GM20431 (cell line): ENCODE data around the gene ST8SIA1.
"Not testable (repeated sequence)": the region's sequence is repeated elsewhere in the genome, so short reads cannot be mapped to it uniquely, and the experiment has no call there.

Experiments
- in situ Hi-C: fragments of 300-500 bp; cut with MseI, MboI; formaldehyde crosslinking; loops from one replicate; pipeline ENCODE4 v1.15.0; 2020; ENCODE audit warnings: low sequenced_read_pairs; ENCODE audit not compliant: unreplicated experiment

ST8SIA1 gene

DNA sequence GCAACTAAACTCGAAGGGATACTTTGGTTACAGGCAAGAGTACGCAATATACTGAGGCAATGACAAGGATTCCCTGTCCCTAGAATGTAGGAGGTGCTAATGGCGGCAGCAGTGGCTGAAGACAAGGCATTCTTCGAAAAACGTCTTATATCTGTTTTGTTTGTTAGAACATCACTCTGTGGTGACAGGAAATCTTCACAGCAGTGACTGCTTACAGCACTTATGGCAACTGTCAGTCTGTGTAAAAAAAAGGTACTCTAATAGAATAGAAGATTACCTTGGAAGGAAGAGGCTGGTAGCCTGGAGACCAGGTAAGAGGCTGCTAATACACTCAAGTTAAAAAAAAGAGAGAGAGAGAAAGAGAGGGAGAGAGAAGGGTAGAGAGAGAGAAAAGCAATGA is 131.7 kb downstream of the ST8SIA1 start:
- in situ Hi-C loops: no loop called here

DNA sequence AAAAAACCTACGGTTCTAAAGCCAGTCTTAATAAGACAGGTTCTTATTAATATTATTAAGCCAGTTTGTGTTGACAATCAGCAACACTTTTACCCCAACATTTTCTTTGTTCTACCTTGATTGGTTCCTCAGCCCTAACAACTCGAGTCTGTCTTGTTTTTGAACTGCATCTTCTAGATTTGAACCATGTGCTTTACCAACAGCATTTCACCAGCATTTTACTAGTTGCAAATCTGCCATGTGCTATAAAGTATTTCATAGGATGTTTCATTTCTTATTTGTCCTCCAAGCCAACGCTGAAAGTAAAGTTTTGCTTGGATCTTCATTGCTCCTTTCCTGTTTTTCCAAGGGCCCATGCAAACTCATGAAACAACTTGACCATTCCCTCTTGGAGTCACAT is 133.4 kb downstream of the ST8SIA1 start:
- in situ Hi-C loops: no loop called here

DNA sequence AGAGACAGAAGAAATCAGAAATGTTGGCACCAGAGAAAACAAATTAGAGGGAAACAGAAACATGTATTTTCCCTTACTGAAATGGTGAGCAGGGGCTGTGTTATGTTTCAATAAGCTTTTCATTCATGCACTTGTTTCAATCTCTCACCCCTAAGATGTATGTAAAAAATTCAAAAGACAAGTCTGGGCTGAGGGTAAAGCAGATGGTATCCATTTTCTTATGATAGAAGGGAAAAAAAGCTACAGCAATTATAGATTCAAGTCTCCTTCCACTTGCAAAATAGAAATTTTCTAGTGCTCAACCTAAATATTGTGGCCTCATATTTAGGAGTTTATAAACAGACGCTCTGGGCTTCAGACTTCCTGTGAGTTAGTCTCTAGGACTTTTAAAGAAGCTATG is 138.3 kb downstream of the ST8SIA1 start:
- in situ Hi-C loops: no loop called here

DNA sequence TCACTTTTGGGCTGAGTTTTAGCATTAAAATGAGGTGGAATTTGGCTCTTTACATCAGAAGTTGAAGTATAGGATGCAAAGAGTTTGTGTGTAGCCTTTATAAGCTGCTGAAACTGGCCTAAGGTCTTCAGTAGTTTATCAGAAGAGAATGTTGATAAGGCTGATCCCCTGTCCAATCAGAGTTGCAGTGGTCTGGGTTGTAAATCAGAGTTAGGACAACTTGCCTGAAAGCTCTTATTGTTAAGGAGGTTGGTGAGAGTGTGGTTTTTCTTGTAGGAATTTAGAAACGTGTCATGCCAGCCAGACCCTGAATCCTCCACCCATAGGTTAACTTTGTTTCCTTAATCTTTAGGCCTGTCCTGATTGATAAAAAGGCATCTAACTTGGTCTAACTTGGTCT is 143.5 kb downstream of the ST8SIA1 start:
- in situ Hi-C loops: no loop called here

DNA sequence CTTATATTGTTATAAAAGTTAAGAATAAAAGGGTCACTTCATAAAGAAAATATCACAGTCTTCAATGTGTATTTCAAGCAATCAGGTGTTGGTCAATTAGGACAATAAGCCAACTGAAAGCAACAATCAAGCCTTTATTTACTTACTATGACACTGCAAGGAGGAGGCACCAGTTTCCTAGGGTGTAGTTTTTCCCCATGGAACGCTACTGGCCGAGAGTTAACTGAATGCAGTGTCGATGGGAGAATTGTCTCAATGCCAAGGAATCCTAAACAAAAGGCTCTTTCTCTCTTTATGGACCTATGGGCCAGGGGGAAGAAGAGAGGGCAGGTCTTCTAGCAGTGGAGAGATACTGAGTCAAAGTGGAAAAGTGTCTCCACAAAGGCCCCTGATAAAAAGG is 146.1 kb downstream of the ST8SIA1 start:
- in situ Hi-C loops: no loop called here

DNA sequence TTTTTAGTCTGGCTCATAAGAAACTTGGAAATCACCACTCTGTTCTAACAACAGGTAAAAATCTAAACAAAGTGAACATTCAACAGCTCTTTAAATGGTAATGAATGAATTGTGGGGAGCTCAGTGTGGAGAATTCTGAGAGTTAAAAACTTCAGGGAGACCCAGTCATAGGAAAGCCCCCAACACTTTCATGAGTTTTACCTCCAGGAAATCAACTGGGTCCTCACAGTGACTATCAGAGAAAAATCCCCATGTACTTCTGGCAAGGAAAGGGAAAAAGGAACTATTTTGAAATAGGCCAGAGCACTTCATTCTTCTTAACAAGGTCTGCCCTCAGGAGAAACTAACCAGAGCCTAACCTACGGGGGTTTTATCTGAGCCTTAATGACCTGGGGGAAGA is 153.8 kb downstream of the ST8SIA1 start:
- in situ Hi-C loops: no loop called here

DNA sequence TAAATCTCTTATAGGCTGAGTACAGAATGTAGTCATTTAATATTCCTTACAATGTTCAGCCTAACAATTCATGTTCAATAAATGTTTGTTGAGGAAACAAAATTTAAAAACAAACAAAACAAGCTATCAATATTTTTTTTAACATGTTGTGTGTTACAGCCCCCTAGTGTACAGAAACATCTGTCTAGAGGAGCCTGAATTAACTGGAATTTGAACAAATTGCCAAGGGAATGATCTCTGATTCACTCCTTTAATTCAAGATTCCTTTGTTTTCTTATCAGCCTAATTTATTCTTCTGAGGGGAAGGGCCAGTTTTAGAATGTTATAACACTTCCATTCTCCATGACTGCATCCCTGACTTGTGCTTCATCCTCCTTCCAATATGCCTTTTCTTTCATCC is 161.3 kb downstream of the ST8SIA1 start:
- in situ Hi-C loops: no loop called here

DNA sequence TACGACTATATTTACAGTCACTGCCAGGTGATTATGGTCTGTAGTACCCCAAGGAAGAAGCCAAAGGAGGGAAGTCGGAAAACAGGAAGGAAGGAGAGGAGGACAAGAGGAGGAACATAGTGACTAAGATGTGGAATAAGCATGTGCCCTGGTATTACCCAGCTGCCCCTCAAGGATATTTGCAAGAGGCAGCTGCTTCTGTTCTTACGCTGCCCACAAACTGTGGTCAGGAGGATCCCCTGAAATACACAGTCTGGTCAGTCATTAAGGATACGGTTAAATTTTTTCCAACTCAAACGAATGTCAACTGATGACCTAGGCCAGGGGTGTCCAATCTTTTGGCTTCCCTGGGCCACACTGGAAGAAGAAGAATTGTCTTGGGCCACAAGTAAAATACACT is 162.0 kb downstream of the ST8SIA1 start:
- in situ Hi-C loops: no loop called here

DNA sequence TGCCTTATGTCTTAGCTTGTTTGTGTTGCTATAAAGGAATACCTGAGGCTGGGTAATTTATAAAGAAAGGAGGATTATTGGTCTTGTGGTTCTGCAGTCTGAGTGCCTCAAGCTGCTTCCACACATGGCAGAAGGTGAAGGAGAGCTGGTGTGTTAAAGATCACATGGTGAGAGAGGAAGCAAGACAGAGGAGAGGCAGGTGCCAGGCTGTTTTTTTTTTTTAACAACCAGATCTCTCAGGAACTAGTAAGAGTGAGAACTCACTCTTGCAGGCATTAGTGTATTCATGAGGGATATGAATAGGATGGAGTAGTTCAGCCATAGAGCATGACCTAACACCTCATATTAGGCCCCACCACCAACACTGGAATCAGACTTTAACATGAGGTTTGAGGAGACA is 165.1 kb downstream of the ST8SIA1 start:
- in situ Hi-C loops: no loop called here

DNA sequence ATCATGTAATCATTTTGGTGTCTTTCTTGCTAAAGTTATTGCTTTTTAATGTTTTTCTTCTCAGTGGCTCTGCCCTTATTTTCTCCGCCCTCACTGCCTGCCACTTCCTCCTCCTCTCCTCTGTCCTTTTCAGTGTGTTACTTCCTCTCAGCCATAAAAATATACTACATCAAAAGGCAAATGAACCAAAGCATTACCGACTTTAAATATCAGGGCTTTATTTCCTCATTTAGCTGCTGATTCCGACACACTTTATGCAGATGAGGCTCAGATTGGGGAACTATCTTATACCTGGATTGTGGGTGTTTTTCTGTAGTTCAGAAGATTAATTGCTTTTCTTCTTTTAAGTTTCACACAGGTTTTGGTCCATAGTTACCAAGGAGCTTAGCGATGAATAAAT is 170.4 kb downstream of the ST8SIA1 start:
- in situ Hi-C loops: no loop called here

DNA sequence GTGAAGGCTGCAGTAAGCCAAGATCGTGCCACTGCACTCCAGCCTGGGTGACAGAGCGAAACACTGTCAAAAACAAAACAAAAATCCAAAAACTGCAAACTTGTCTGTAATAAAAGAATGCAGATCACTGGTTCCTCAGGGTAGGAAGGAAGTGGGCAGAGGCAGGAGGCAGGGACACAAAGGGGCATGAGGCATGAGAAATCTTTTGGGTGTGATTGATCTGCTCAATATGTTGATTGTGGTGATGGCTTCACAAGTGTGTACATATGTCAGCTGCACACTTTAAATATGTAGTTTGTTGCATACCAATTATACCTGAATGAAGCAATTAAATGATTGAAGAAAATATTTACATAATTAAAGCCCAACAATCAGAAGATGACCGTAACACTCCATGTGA is 170.9 kb downstream of the ST8SIA1 start:
- in situ Hi-C loops: no loop called here

DNA sequence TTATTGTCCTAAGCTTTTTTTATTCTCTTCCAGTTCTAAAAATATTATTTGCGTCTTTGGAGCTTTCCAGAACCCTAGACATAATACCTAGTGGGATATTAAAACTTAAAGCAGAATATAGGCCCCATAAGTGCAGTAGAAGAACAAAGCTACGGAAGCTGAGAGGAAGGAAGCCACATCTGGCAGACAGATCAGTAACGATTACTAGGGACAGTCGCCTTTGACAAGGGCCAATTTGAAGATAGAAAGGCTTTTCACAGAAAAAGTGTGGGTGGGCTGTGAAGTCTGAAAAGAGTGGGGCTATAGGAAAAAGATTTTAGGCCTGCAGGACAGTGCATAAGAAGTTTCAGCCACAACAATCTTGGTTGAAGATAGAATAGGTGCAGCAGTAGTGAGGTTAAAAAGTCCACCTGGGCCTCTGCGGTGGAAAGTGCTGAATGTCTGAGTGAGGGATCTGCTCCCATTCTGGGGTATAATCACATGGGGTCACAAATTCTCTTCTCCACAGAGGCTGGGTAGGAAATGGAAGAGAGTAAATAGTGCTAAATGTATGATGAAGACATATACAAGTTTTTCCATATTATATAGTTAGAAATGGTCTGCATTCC is 174.0 kb downstream of the ST8SIA1 start:
- in situ Hi-C loops: no loop called here

DNA sequence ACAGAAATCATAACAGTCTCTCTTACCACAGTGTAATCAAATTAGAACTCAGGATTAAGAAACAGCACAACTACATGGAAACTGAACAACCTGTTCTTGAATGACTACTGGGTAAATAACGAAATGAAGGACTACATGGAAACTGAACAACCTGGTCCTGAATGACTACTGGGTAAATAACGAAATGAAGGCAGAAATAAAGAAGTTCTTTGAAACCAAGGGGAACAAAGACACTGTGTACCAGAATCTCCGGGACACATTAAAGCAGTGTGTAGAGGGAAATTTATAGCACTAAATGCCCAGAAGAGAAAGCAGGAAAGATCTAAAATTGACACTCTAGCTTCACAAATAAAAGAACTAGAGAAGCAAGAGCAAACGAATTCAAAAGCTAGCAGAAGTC is 185.2 kb downstream of the ST8SIA1 start:
- in situ Hi-C loops: not testable (repeated sequence)

DNA sequence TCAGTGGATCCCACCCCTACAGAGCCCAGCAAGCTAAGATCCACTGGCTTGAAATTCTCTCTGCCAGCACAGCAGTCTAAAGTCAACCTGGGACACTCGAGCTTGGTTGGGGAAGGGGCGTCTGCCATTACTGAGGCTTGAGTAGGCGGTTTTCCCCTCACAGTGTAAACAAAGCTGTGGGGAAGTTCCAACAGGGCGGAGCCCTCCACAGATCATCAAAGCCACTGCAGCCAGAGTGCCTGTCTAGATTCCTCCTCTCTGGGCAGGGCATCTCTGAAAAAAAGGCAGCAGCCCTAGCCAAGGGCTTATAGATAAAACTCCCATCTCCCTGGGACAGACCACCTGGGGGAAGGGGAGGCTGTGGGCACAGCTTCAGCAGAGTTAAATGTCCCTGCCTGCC is 187.8 kb downstream of the ST8SIA1 start:
- in situ Hi-C loops: not testable (repeated sequence)
